NCI-H187 (cell line): ENCODE measurements around the gene G2E3.
"Not testable (repeated sequence)": the region's sequence is repeated elsewhere in the genome, so short reads cannot be mapped to it uniquely, and the experiment has no call there.

Experiments used
- DNase-seq, 2 experiments: peaks; one replicate each; lab custom pipeline; 2025; lab: John Stamatoyannopoulos, UW

Gene G2E3

DNA sequence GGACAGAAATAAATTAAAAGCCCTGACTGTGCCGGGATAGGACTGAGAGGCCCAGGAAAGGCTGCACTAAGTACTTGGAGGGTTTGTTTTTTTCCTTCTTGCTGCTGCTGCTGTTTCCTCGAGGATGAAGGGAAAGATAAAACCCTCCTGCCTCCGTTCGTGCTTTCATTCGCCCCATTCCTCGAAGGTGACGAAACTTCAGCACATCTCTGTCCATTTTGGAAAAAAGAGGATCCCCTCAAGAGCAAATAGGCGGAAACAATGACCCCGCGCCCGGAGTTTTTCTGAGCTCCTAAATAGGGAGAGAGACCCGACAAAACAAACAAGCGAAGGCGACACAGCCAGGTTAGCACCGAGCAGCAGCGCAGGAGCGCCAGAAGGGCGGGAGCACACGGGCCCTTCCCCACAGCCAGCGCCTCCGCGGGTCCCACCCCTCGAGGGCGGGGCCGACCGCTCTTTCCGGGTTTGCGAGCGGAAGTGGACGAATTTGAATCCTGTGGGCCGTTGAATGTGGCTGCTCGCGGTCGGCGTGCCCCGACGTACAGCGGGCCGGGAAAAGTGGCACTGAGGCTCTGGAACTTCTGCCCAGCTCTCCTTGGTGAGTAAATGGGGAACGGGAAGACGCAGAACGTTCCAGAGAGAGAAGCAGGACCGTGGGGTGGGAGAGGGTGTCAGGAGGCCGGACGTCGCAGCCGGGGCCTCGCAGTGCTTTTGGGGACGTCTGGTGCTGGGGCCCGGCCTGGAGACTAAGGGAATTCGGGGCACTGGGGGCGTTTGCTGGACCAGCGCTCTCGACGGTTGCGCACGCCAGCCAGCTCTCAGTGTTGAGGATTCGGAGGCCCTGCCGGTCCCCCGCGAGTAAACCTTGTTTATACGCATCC is at the start of gene G2E3:
Gene G2E3 (plus strand): TSS at position 484 of the 881 bp plus-strand sequence. CDS start 21,922 bp downstream, outside the sequence.
- peak; percentile 67 to 87 for DNase-seq

DNA sequence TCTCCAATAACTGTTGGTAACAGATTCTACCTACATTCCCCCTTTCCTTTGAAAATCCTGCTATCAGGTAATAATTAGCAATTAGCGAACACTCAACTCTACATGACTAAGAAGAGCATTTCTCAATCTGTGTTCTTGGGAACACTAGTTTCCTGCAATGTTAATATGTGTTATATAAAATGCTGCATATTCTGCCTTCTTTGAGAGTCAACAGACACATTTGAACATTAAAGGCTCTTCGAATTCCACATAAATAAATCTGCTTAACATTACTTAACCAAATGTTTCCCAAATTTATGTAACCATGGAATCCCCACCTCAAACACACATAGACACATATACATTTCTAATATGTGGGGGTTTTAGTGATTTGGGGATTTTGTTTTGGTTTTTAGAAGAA is 41.2 kb upstream of the G2E3 start:
- no peak for DNase-seq

GRCh38 chr14:30518867-30519560 is 39.9 kb upstream of the G2E3 start:
- DNase-seq, result no peak

- DNase-seq, result no peak
Measured at GRCh38 chr14:30519961-30520360, 39.0 kb upstream of the G2E3 start.

DNA sequence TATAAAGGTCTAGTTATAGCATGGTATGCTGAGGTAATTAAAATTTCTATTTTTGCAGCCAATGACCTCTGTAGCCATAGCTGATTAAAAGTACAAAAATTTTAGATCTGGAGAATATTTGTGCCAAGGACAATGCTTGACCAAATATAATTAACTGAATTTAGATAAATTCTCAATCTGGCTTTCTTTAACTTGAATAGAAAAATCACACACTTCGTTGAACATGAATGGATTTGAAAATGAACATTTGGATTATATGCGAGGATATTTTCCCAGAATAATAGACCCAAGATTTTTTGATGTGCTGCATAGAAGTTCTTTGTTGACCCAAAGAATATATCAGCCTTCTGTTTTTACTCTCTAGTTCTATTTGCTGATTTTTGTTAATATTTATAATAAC is 38.4 kb upstream of the G2E3 start:
- DNase-seq, result no peak

DNA sequence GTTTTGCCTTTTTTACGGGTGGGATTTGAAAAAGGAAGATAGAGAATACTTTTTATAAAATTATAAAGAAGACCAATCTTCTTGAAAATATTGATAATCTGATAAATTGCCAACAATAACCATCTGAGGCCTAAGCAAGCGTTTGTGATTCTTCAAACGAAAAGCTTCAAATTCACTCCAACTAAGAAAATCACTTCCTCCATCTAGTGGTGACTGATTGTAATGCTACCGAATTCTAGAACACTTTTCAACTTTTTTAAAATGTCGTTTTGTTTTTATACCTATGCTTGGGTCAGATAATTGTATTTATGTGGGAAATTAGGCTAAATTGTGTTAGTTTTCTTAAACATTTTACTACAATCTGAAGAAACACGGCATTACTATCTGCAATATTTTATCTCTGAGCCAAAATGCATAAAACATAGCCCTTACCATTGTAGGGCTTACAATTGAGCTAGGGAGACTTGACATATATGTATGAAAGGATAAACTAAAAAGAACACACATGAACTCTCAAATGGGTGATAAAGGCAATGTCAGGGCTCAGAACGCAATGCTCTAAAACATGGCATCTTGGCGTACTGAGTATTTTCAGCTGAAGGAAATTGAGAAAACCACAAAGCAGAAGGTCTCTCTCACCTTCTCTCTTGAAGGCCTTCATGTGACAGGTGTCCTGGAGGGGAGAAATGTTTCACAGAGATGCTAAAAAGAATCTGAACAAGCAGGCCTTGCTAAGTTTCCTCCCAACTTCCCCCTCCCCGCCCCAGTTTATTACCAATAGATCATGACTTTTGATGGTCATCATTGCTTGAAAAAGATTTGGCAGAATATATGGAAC is 36.8 kb upstream of the G2E3 start:
- no peak for DNase-seq

DNA sequence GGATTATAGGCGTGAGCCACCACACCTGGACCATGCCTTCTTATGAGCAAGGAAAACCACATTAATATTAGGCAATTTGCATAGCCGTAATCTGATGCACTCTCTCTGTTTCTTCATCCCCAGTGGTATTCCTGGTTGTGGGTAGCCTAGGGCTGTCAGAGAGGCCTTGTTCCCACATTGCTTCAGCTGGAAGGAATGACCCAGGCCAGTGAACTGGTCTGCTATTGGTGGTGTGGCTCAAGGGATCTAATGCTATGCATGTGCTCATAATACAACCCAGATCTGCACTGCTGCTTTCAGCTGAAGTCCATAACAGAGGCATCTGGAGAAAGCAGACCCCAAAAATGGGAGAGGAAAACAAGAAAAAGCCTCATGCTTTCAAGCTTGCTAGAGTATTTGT is 33.1 kb upstream of the G2E3 start:
- DNase-seq, result no peak

GRCh38 chr14:30527196-30527595 is 31.8 kb upstream of the G2E3 start:
- DNase-seq, result no peak

- no peak for DNase-seq
Measured at GRCh38 chr14:30528119-30528518, 30.8 kb upstream of the G2E3 start.

GRCh38 chr14:30528778-30529642 is 29.9 kb upstream of the G2E3 start:
- DNase-seq, result no peak

DNA sequence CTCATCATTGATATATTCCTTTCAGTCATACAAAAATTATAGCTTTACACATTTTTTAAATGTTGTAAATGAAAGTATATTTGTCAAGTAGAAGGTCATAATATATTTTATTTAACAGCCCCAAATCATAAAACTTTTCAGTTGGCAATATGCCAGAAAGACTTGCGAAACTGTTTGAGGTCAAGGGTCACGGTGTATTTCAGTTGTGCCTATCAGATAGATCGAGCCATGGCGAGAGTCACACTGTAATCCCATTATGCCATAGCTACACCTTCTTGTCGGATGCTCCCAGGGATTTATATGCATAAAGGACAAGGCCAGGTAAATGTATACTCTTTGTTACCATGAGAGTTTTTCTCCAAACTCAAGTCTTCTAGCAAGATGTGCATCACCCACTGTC is 26.7 kb upstream of the G2E3 start:
- no peak for DNase-seq

DNA sequence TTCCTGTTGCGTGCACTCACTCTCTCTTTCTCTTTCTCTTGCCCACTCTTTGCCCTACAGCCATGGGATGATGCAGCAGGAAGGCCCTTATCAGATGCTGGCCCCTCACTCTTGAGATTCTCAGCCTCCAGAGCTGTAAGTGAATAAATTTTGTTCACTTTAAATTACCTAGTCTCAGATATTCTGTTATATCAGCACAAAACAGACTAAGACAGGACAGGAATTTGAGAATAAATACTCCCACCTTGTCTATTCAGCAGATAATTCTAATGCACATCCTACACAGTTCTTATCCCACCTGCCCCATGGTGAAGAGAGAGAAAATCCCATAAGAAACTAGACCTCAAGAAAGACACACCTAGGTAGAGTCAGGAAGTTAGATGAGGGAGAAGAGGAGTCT is 25.8 kb upstream of the G2E3 start:
- DNase-seq, result no peak

GRCh38 chr14:30541318-30541717 is 17.6 kb upstream of the G2E3 start:
- DNase-seq, result no peak

- not testable (repeated sequence) for DNase-seq
Measured at GRCh38 chr14:30546735-30547134, 12.2 kb upstream of the G2E3 start.

- DNase-seq, result no peak
Measured at GRCh38 chr14:30547388-30548048, 11.4 kb upstream of the G2E3 start.

GRCh38 chr14:30550335-30550734 is 8.6 kb upstream of the G2E3 start:
- DNase-seq, result no peak

- DNase-seq, result peak; percentile 13 to 29
Measured at GRCh38 chr14:30551460-30551859, 7.5 kb upstream of the G2E3 start.

- DNase-seq, result no peak
Measured at GRCh38 chr14:30553311-30553989, 5.5 kb upstream of the G2E3 start.

GRCh38 chr14:30558362-30558674 is 640 bp upstream of the G2E3 start:
- no peak for DNase-seq

GRCh38 chr14:30559638-30560091 is 707 bp downstream of the G2E3 start:
- DNase-seq, result no peak
